SK-N-SH treated with all-trans-retinoic acid at 6 μM for 48 hours (cell line): ENCODE data around the gene TTLL4.

ENCODE experiments used
- ARNTL ChIP-seq: fragments of 450-650 bp; formaldehyde crosslinking; IDR thresholded peaks from 2 replicates; pipeline ENCODE4 v1.5.0; 2020; ENCODE audit warnings: low read depth, mild to moderate bottlenecking, moderate library complexity, borderline replicate concordance
- BACH2 ChIP-seq: fragments of 250-450 bp; sonication (Bioruptor Pico); IDR thresholded peaks from 2 replicates; pipeline ENCODE4 v1.9.0; 2021; ENCODE audit warnings: mild to moderate bottlenecking, borderline replicate concordance
- CREB5 ChIP-seq: fragments of 250-450 bp; sonication (Bioruptor Pico); IDR thresholded peaks from 2 replicates; pipeline ENCODE4 v1.5.1; 2020; ENCODE audit warnings: low read depth, mild to moderate bottlenecking, moderate library complexity
- CSRNP3 ChIP-seq: fragments of 250-450 bp; sonication (Bioruptor Pico); IDR thresholded peaks from 2 replicates; pipeline ENCODE4 v1.5.1; 2021; ENCODE audit warnings: mild to moderate bottlenecking, moderate library complexity
- RARB ChIP-seq: fragments of 250-450 bp; sonication (Bioruptor Pico); IDR thresholded peaks from 2 replicates; pipeline ENCODE4 v1.8.0; 2021; ENCODE audit warnings: mild to moderate bottlenecking, moderate library complexity
- SNAI2 ChIP-seq: fragments of 250-450 bp; sonication (Bioruptor Pico); IDR thresholded peaks from 2 replicates; pipeline ENCODE4 v1.5.0; 2020; ENCODE audit warnings: mild to moderate bottlenecking, moderate library complexity
- TOX ChIP-seq: fragments of 250-450 bp; sonication (Bioruptor Pico); IDR thresholded peaks from 2 replicates; pipeline ENCODE4 v1.8.0; 2021; ENCODE audit warnings: mild to moderate bottlenecking, moderate library complexity, borderline replicate concordance
- ZFP3 ChIP-seq: fragments of 250-450 bp; sonication (Bioruptor Pico); IDR thresholded peaks from 2 replicates; pipeline ENCODE4 v1.5.0; 2020; ENCODE audit warnings: mild to moderate bottlenecking, moderate library complexity
- ZNF565 ChIP-seq: fragments of 450-650 bp; formaldehyde crosslinking; conservative IDR thresholded peaks from 2 replicates; pipeline ENCODE4 v1.5.0; 2020; ENCODE audit warnings: low read depth, mild to moderate bottlenecking, moderate library complexity
- ZNF8 ChIP-seq: fragments of 450-650 bp; formaldehyde crosslinking; IDR thresholded peaks from 2 replicates; pipeline ENCODE4 v1.5.0; 2020; ENCODE audit warnings: mild to moderate bottlenecking, moderate library complexity

GRCh38 chr2:218748741-218749441 is 38.3 kb downstream of the TTLL4 start:
- no peak for TF ChIP-seq ZFP3 (CRISPR knock-in tag)
- TF ChIP-seq TOX = no peak
- no peak for TF ChIP-seq ZNF565 (CRISPR knock-in tag)
- no peak for TF ChIP-seq ZNF8 (CRISPR knock-in tag)
- TF ChIP-seq CSRNP3 (CRISPR knock-in tag) = no peak
- TF ChIP-seq ARNTL = no peak
- no peak for TF ChIP-seq RARB (CRISPR knock-in tag)
- TF ChIP-seq CREB5 = no peak
- TF ChIP-seq SNAI2 (CRISPR knock-in tag) = no peak
- TF ChIP-seq BACH2 (CRISPR knock-in tag) = no peak
